GM23338 (cell line): Measurements from ENCODE around the gene AP2A2. TPM values are rescaled to one million over a fixed set of nuclear protein-coding genes. Genes with fewer than 3 reads are reported as not detected.

Source experiments
- ATAC-seq: fragments of 200-7000 bp; cut with Tn5 transposase; 3 replicates; pipeline ENCODE4 v1.9.1; 2020
- DNase-seq: peaks from one replicate; pipeline ENCODE4 v3.0.0-alpha.2; 2015; ENCODE audit warnings: low spot score
- H2AFZ ChIP-seq: fragments of 200-600 bp; sonication (generic); 2 replicates; pipeline ENCODE4 v1.8.0; 2016; ENCODE audit warnings: antibody characterized with exemption, mild to moderate bottlenecking, moderate library complexity
- H3F3A ChIP-seq: fragments of 200-600 bp; sonication (generic); replicated peaks from 2 replicates; pipeline ENCODE4 v1.8.0; 2017; ENCODE audit warnings: antibody characterized with exemption, mixed run types, low read depth
- H3K27ac ChIP-seq: fragments of 200-600 bp; sonication (generic); 2 replicates; pipeline ENCODE4 v1.6.1; 2016; ENCODE audit warnings: low read depth
- H3K27me3 ChIP-seq: fragments of 200-600 bp; sonication (generic); 2 replicates; pipeline ENCODE4 v1.8.0; 2016; ENCODE audit warnings: mild to moderate bottlenecking, mixed run types, moderate library complexity; ENCODE audit not compliant: insufficient read depth
- H3K36me3 ChIP-seq: fragments of 200-600 bp; sonication (generic); 2 replicates; pipeline ENCODE4 v1.8.0; 2016; ENCODE audit warnings: mild to moderate bottlenecking; ENCODE audit not compliant: insufficient read depth
- H3K4me1 ChIP-seq: fragments of 200-600 bp; sonication (generic); 2 replicates; pipeline ENCODE4 v1.8.0; 2016; ENCODE audit warnings: mild to moderate bottlenecking, moderate library complexity; ENCODE audit not compliant: insufficient read depth
- H3K4me2 ChIP-seq: fragments of 200-600 bp; sonication (generic); 2 replicates; pipeline ENCODE4 v1.7.1; 2017; ENCODE audit warnings: mixed run types
- H3K4me3 ChIP-seq: fragments of 200-600 bp; sonication (generic); 2 replicates; pipeline ENCODE4 v1.6.1; 2016; ENCODE audit warnings: mixed run types
- H3K79me2 ChIP-seq: fragments of 200-600 bp; sonication (generic); replicated peaks from 2 replicates; pipeline ENCODE4 v1.8.0; 2017; ENCODE audit warnings: mild to moderate bottlenecking; ENCODE audit not compliant: insufficient read depth
- H3K9me2 ChIP-seq: fragments of 200-600 bp; sonication (generic); 2 replicates; pipeline ENCODE4 v1.8.0; 2017; ENCODE audit not compliant: insufficient read depth
- H4K20me1 ChIP-seq: fragments of 200-600 bp; sonication (generic); replicated peaks from 2 replicates; pipeline ENCODE4 v1.8.0; 2017; ENCODE audit warnings: mild to moderate bottlenecking; ENCODE audit not compliant: insufficient read depth
- H3K27ac Mint-ChIP-seq: 2 replicates; pipeline ENCODE4 v1.8.0; 2020; ENCODE audit warnings: inconsistent platforms, mild to moderate bottlenecking, moderate library complexity, mixed read lengths
- H3K27me3 Mint-ChIP-seq: 3 replicates; pipeline ENCODE4 v1.8.0; 2022; ENCODE audit warnings: low read depth, mild to moderate bottlenecking, moderate library complexity, mixed read lengths, inconsistent platforms; ENCODE audit not compliant: insufficient read depth, poor library complexity
- H3K36me3 Mint-ChIP-seq: 3 replicates; pipeline ENCODE4 v1.8.0; 2021; ENCODE audit warnings: low read depth, mild to moderate bottlenecking, inconsistent platforms, moderate library complexity, mixed read lengths
- H3K4me1 Mint-ChIP-seq: 3 replicates; pipeline ENCODE4 v1.8.0; 2020; ENCODE audit warnings: mild to moderate bottlenecking, inconsistent platforms, mixed read lengths
- H3K4me3 Mint-ChIP-seq: 3 replicates; pipeline ENCODE4 v1.8.0; 2021; ENCODE audit warnings: moderate library complexity, mild to moderate bottlenecking, inconsistent platforms, mixed read lengths
- H3K9me3 Mint-ChIP-seq: 3 replicates; pipeline ENCODE4 v1.8.0; 2020; ENCODE audit warnings: moderate library complexity, mild to moderate bottlenecking, inconsistent platforms, mixed read lengths
- CREB1 ChIP-seq: fragments of 250-450 bp; sonication (Bioruptor Pico); IDR thresholded peaks from 2 replicates; pipeline ENCODE4 v1.5.0; 2020; ENCODE audit warnings: low read depth, mild to moderate bottlenecking, moderate library complexity
- CTCF ChIP-seq, 2 experiments: fragments of 200-600 bp in 1 of 2; sonication (generic) in 1 of 2; conservative IDR thresholded peaks; 2 replicates each; pipeline versions ENCODE4 v1.5.1 to v1.6.1; 2016 to 2017; ENCODE audit warnings: antibody characterized with exemption in 2 of 2, low read depth in 2 of 2, mild to moderate bottlenecking in 2 of 2, moderate library complexity in 1 of 2
- ETS1 ChIP-seq: IDR thresholded peaks from 2 replicates; pipeline ENCODE4 v1.6.1; 2016; ENCODE audit warnings: antibody characterized with exemption
- EZH2phosphoT487 ChIP-seq: fragments of 200-600 bp; sonication (generic); IDR thresholded peaks from one replicate; pipeline ENCODE4 v1.8.1; 2018; ENCODE audit warnings: antibody characterized with exemption; ENCODE audit not compliant: unreplicated experiment
- JUNB ChIP-seq: IDR thresholded peaks from one replicate; pipeline ENCODE4 v1.6.1; 2016; ENCODE audit warnings: antibody characterized with exemption; ENCODE audit not compliant: unreplicated experiment
- NANOG ChIP-seq: IDR thresholded peaks from 2 replicates; pipeline ENCODE4 v1.6.1; 2016; ENCODE audit warnings: antibody characterized with exemption, borderline replicate concordance
- REST ChIP-seq: IDR thresholded peaks from one replicate; pipeline ENCODE4 v1.6.1; 2018; ENCODE audit warnings: antibody characterized with exemption; ENCODE audit not compliant: unreplicated experiment
- STAT1 ChIP-seq: IDR thresholded peaks from one replicate; pipeline ENCODE4 v1.6.1; 2016; ENCODE audit warnings: antibody characterized with exemption; ENCODE audit not compliant: unreplicated experiment
- ZNF114 ChIP-seq: fragments of 250-450 bp; sonication (Bioruptor Pico); IDR thresholded peaks from 2 replicates; pipeline ENCODE4 v1.5.0; 2020; ENCODE audit warnings: mild to moderate bottlenecking, moderate library complexity
- polyA plus RNA-seq: library from polyadenylated mRNA; unstranded; fragments of >200 nt; fragmentation: Nextera tagmentation; extraction: Ambion mirVana; gene quantifications from 2 replicates; pipeline ENCODE4 v1.2.1, GENCODE V29; 2016
- total RNA-seq: library from RNA; depleted of rRNA; stranded (reverse); fragments of >200 nt; shearing (Covaris generic); gene quantifications from 2 replicates; pipeline ENCODE4 v1.2.3, GENCODE V29; 2014

AP2A2 gene
- total and polyA plus RNA-seq, 2 experiments from 2014 or later, result 23.7 to 47.5 TPM

- TF ChIP-seq CTCF (conservative IDR thresholded peaks at IDR 0.05; ENCODE audit: low read depth in 2 of 2), result no peak
- no peak for TF ChIP-seq ZNF114
- no peak for TF ChIP-seq EZH2phosphoT487
- TF ChIP-seq NANOG, result no peak
- TF ChIP-seq JUNB, result no peak
- no peak for TF ChIP-seq STAT1
- no peak for TF ChIP-seq ETS1
Observed at GRCh38 chr11:1032310-1032891, 106.7 kb downstream of the AP2A2 start (continued).

GRCh38 chr11:1033016-1033798 is 107.5 kb downstream of the AP2A2 start:
- Histone ChIP-seq H2AFZ (no peak overlapping the region), H3K4me2 (no peak overlapping the region), H3K4me1 (no peaks in the 10 kb centered on the region), H3K79me2 (no peaks in the 10 kb centered on the region), H3K27ac (no peak overlapping the region), H4K20me1 (no peaks in the 10 kb centered on the region), H3K4me3 (no peak overlapping the region), H3K27me3 (no peaks in the 10 kb centered on the region), H3F3A (no peaks in the 10 kb centered on the region), H3K36me3 (no peaks in the 10 kb centered on the region), H3K9me2 (no peaks in the 10 kb centered on the region)
- Mint-ChIP-seq H3K9me3 (no peaks in the 10 kb centered on the region), H3K4me3 (no peak overlapping the region), H3K4me1 (no peaks in the 10 kb centered on the region), H3K27me3 (peaks cover 15% of the 10 kb centered on the region), H3K36me3 (no peaks in the 10 kb centered on the region; the same call in 2 of the 3 replicates), H3K27ac (no peak overlapping the region)
- ATAC-seq, result no peak
- DNase-seq, result no peak
- TF ChIP-seq CREB1 (CRISPR knock-in tag) (no peak), CTCF (conservative IDR thresholded peaks at IDR 0.05; ENCODE audit: low read depth in 2 of 2) (no peak), REST (no peak)
